CD4-positive, alpha-beta T cell treated with Interferon alpha-2 for 1 hour (primary cell): Measurements from ENCODE around the gene SNED1.
A peak's percentile ranks its signal among the peaks of the same experiment; 100 is the strongest.

Experiments used
- DNase-seq, 2 donors: peaks; one replicate each; pipeline ENCODE4 v3.0.0-alpha.2; 2020 to 2022

The SNED1 gene

DNA sequence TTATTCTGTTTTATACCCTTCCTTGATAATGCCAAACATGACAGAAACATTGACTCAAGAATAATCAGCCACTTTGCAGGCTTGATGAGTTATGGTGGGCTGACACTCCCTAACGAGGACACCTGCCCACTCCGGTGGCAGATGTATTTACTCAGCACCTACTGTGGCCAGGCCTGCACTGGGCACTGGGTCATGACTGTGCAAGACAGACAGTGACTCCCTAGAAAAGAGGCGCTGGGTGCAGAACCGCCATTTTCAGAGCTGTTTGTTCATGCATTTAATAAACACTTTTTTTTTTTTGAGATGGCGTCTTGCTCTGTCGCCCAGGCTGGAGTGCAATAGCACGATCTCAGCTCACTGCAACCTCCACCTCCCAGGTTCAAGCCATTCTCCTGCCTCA lies 32.5 kb downstream of the SNED1 start:
- no peak for DNase-seq

DNA sequence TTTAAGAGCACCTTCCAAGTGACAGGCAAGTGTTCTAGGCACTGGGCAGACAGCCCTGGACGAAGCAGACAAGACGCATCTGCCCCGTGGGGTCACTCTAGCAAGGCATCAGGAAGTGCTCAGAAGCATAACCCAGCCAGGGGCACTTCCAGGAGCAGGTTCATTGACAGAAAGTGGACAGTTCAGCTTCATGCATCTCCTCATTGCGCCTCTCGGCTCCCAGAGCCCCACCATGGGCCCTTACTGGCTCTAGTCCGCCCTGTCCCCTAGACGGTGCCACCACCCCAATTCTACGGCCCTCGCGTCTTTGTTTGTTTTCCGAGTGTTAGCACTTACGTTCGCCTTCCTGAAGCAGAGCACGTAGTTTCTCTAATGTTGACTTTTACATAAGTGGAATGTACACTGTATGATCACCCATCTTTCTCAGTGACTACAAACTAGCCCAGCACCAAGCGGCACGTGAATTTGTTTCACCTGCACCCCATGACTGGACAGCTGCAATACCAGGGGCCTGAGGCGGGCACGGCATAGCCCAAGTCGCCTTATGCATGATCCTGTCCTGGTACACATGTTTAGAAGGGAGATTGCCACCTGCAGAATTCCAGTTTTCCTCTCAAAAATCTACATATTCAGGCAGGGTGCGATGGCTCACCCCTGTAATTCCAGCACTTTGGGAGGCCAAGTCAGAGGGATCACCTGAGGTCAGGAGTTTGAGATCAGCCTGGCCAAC lies 33.2 kb downstream of the SNED1 start:
- no peak for DNase-seq

DNA sequence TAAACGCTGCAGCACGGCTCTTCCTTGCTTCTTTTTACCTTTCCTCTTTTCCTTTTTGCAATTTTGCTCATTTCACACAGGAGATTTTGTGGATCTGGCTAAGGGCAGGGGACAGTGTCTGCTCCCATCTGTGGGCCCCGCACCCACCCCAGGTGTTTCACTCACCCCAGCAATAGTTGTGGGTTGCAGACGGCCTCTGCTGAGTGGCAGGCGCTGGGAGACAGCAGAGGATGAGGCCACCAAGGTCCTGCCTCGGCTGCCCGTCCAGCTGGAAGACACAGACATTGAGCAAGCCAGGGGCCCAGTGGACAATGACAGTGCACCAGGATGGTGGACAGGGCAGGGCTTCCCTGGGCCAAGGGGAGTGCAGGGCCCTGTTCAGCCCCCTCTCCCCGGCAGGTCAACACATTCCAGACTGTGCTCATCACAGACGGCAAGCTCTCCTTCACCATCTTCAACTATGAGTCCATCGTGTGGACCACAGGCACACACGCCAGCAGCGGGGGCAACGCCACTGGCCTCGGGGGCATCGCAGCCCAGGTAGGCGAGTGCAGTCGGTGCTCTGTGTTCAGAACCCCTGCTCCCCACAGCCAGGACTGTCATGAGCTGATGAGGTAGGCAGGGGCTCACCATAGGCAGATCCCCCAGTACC lies 35.0 kb downstream of the SNED1 start:
- no peak for DNase-seq

DNA sequence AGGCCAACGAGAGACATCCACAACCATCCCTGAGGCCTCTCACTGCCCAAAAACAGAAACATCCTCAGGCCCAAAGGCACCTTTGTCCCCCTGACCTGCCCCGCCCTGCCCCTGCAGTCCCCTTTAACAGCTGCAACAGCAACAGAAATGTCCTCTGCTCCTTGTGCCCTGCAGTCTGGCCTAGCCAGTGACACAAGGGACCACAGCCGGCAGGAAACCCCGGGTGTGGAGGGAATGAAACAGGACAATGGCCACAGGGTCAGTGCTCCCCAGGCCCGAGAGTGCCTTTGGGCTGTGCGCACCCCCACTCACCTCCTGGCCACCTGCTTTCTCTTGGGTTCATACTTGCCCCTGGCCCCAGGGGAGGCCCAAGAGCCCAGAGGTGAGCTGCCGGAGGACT lies 35.6 kb downstream of the SNED1 start:
- no peak for DNase-seq

DNA sequence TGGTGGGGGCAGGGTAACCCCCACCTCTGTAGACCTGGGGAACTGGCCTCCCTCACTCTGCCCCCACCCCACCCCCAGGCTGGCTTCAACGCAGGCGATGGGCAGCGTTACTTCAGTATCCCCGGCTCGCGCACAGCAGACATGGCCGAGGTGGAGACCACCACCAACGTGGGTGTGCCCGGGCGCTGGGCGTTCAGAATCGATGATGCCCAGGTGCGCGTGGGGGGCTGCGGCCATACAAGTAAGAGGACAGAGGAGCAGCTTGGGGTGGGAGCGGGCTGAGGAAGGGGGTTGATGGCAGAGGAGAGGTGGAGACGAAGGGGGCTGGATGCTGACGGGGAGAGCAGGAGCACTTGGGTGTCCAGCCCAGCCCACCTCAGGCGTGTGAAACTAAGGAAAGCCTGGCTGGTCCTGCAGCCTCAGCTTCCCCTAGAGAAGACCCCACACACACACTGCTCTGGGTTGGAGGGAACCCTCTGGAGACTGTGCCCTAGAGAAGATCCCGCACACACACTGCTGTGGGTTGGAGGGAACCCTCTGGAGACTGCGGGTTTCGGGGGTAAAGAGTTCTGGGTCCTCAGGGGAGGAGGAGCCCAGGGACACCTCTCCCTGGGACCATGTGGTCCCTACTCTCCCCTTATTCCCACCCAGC lies 36.2 kb downstream of the SNED1 start:
- no peak for DNase-seq

DNA sequence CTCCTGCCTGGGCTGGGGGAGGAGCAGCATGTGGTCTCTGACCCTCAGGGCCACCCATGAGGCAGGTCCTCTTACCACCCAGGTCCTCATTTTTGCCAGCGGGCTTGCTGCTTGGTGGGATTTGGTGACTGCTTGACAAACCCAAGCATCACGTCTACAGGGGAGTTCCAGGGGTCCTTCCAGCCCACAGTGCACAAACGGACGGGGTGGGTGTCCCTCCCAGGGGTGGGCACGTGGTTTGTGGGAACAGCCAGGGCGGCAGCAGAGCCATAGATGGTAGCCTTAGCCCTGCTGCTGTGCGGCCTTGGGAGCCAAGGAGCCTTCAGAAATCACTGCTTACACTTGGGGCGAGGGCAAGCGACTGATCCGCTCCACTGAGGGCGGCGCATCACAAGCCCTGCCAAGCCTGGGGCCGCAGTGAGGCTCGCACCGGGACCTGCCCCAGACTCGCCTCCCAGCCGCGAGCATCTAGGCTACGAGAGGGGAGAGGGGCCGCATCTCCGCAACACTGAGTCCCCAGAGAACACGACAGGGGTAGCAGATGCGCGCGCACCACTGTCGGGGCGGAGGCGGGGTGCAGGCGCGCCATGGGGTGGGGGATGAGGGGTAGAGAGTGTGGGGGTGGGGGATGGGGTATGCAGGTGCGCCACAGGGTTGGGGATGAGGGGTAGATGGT lies 36.9 kb downstream of the SNED1 start:
- peak; percentile 30 to 45 for DNase-seq

DNA sequence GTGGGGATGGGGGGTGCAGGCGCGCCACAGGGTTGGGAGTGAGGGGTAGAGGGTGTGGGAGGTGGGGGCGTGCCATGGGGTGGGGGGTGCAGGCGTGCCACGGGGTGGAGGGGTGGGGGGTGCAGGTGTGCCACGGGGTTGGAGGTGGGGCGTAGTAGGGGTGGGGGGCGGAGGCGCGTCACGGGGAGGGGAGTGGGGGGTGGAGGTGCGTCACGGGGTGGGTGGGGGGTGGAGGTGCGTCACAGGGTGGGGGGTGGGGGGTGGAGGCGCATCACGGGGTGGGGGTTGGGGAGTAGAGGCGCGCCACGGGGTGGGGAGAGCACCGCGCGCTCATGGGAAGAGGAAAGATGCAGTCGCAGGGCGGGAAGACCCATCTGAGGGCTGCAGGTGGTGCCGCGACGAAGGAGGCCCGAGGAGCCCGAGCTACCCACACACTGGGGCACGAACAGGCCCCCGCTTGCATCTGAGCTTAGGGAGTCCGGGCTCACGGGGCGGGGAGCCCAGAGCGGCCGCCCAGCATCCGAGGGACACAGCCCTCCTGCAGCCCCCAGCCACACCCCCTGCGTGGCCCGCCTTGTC lies 37.5 kb downstream of the SNED1 start:
- peak in 1 of 2 donors; percentile 36 for DNase-seq

DNA sequence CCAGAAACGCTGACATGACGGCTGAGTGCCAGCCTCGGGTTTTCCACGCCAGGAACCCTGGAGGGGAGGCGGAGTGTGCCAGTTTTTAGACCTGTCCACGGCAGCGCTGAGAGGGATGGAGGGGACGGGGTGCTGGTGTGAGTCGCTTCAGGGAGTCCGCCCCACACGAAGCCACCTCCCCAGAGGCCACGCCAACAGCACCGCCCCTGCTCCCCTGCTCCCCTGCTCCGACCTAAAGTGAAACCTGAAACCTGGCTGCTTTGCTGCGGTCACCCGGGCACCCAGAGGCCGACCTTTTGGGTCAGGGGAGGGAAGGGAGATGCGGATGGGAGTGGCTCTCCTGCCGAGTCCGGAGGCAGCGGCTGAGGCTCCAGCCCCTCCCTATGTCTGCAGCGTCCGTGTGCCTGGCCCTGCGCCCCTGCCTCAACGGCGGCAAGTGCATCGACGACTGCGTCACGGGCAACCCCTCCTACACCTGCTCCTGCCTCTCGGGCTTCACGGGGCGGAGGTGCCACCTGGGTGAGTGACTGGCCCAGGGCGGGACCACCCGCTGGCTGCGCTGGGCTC lies 38.1 kb downstream of the SNED1 start:
- DNase-seq: peak; percentile 55 to 71

DNA sequence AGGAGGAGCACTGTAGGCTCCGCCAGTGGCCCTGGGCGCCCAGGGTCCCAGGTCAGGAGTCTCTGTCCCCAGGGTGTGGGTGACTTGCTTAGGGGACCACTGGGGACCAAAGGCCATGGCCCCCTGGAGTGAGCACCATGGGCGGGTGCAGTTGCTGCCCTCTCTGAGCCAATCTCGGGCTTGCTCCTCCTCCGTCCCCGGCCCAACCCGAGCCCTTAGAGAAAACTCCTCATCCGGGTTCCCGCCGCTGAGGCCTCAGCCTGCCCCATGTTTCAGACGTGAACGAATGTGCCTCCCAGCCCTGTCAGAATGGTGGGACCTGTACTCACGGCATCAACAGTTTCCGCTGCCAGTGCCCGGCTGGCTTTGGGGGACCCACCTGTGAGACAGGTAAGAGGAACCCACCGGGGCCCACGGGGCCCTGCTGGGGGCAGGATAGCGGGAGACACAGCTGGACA lies 38.6 kb downstream of the SNED1 start:
- DNase-seq: peak in 1 of 2 donors; percentile 34

DNA sequence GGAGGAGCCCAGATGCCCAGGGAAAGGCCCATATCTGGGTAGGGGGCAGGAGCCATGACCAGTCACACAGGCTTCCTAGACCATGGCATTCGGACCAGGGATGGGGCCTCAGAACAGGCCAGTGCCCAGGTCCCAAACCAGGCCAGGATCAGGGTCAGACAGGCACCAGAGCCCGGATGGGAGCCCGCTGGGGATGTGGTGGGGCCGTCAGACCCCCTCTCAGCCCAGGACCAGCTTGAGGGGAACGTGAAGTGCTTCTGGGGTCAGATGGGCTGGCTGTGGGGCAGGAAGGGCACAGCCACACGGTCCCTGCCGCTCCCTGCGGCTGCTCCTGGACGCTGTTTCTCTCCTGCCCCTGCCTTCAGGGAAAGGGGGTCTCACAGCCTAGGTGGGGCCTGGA lies 39.1 kb downstream of the SNED1 start:
- DNase-seq: no peak

DNA sequence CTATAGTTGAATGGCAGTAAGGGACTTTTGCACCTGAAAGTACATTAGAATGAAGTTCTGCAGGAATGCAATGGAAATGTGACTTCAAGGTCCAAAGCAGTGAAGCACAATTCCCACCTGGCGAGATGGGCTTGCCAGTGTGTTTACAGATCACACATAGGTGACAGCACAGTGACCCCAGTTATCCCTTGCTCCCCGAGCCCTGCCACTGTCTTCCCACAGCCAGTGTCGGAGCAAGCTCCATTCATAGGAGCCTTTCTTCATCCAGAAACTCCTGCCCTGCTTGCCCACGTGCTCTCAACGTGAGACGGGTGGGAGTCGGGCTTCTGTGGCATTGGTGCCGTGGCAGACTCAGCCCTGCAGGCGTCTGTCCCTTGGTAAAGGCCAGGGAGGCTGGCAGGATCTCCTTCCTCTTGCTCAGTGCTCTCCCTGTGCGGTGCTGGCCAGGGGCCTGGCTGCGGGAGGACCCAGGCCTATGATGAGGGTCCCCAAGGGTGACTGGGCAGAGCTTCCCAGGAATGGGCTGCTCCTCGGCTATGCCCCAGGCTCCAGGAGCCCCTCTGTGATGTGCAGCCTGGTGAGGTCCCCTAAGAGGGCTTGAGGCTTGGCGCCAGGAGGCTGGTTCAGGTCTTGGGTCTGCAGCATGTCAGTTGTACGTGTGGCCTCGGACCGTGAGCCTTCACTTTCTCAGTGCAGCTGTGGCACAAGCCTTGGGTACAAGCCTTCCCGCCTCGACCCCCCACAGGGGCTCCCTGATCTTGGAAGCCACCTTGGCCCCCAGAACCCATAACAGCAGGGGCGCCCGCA lies 40.2 kb downstream of the SNED1 start:
- no peak for DNase-seq

DNA sequence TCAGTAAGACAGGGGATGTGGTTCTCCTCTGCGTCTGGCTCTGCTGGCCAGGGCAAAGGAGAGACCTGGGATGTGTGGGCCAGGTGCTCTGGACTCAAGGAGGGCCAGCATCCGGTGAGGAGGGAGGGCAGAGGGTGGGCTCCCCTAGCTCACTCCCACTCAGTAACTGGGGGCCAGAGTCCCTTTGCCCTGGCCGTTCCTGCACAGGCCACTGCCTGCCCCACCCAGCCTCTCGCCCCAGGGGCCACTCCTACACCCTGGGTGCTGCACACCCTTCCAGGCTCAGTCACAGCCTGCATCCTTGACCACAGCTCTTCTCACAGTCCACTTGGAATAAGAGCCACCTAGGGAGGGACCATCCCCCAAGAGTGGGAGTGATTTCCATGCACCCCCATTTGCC lies 41.0 kb downstream of the SNED1 start:
- no peak for DNase-seq

DNA sequence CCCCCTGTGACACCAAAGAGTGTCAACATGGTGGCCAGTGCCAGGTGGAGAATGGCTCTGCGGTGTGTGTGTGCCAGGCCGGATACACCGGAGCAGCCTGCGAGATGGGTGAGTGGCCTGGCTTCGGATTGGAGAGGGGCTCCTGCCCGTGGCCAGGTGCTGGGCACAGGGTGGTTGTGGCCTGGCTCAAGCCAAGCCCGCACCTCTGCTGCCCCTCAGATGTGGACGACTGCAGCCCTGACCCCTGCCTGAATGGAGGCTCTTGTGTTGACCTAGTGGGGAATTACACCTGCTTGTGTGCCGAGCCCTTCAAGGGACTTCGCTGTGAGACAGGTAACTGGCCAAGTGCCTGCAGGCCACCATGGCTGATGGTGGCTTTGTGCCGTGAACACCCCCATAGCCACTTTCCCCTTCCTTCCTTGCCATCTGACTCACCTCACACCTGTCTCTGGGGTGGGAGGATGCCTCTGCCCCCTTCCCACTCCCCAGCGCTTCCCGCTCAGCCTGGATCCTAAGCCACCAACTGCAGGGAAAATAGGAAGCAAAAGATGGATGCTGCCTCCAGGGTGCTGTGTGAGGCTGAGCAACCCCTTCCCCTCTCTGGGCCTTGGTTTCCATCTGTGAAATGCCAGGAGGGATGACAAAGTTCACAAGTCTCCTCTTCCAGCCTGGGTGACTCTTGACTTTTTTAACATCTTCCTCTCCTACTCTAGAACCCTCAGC lies 41.8 kb downstream of the SNED1 start:
- no peak for DNase-seq

DNA sequence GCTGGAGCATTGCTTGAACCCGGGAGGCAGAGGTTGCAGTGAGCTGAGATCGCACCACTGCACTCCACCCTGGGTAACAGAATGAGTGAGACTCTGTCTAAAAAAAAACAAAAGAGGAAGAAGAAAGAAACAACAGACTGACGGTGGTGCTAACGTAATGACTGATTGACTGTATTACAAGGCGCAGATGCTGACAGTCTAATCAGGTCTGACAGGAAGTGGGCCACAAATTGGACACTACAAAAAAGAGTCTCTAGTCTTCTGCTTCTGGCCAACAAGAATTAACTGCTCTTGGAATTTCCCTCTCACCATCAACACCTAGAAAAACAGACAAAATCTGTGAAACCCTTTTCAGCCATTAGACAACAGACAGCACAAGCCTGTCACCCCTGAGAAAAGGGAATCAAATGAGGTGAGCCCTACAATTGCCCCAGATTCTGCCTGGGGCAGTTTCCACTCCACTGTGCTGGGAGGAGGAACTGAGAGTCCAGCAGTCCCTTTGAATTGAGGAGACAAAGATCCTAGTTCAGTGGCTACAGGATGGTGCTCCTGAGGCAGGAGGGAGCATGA lies 43.3 kb downstream of the SNED1 start:
- DNase-seq: peak; percentile 26 to 48

DNA sequence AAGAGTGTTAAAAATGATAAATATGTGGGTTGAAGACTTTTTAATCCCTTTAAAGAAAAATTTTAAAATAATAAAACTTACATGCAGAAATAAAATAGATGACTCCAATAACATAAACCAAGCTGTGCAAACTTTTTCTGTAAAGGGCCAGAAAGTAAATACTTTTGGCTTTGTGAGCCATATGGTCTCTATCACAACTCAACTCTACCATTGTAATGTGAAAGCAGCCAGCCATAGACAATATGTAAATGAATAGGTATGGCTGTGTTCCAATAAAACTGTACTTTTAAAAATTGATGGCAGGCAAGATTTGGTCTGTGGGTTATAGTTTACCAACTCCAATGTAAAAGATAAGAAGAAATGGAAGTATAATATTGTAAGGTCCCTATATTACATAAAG lies 45.2 kb downstream of the SNED1 start:
- DNase-seq: no peak

DNA sequence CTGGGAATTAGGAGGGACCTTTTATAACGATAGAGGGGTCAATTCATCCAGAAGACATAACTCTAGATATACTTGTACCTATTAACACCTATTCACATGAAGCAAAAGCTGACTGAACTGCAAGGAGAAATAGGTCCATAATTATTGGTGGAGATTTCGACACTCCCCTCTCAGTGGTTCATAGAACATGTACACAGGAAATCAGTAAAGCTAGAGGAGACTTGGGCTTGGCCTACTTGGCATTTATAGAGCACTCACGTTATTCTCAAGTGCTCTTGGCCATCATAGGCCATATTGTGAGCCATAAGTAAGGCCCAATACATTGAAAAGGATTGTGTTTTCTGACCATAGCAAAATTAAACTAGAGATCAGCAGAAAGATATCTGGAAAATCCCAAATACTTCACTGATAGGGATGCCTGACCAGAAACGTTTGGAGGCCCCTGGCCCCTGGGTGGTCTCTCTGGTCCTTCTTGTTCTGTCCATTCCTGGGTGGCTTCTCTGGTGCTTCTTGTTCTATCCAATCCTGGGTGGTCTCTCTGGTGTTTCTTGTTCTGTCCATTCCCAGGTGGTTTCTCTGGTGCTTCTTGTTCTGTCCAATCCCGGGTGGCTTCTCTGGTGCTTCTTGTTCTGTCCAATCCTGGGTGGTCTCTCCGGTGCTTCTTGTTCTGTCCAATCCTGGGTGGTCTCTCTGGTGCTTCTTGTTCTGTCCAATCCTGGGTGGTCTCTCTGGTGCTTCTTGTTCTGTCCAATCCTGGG lies 49.0 kb downstream of the SNED1 start:
- DNase-seq: no peak

DNA sequence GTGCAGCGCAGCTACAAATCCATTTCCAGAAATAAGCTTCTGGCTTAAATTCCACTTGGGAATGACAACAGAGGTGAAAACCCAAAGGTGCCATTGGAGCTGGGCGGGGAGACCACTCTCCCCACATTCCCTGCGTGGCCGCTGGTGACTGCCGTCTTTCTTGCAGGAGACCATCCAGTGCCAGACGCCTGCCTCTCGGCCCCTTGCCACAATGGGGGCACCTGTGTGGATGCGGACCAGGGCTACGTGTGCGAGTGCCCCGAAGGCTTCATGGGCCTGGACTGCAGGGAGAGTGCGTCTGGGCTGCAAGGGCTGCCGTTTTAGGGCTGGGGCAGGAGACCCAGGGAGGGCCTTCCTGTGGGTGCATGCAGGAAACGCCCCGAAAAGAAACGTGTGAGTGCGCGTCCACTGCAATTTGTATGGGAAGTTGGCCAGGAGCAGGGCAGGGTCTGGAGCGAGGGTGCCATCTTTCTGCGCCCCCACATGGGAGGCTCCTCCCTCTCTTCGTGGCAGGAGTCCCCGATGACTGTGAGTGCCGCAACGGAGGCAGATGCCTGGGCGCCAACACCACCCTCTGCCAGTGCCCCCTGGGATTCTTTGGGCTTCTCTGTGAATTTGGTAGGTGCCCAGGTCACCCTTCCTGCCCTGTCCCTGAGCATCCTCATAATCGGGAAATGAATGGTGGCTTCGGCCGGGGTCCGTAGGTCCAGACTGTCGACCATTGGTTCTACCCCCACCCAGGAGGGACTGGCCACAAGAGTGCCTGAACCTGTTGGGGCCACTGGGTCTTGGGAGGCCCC lies 49.9 kb downstream of the SNED1 start:
- DNase-seq: no peak

DNA sequence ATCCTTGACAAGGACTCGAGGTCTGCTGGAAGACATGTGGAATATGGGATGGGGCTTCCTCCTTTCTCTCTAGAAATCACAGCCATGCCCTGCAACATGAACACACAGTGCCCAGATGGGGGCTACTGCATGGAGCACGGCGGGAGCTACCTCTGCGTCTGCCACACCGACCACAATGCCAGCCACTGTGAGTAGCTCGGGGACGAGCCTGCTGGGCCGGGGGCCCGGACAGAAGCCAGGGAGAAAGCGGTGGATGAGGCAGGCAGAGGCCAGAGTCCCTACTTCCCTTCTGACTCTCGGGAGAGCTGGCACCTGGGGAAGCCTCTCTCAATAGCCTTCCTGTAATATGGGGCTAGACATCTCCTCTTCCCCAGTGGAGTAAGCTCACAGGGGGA lies 50.5 kb downstream of the SNED1 start:
- DNase-seq: no peak
